K562 (cell line): Measurements from ENCODE around the gene BAD. TPM values are rescaled to one million over a fixed set of nuclear protein-coding genes. Genes with fewer than 3 reads are reported as not detected.

Experiments
- CBFA2T3 ChIP-seq: fragments of 450-650 bp; IDR thresholded peaks from 2 replicates; pipeline ENCODE4 v1.6.1; 2017
- FOXK1 ChIP-seq: sonication (generic); formaldehyde crosslinking; IDR thresholded peaks from 2 replicates; pipeline ENCODE4 v1.8.0; 2022; ENCODE audit warnings: missing genetic modification reagents, mild to moderate bottlenecking, borderline replicate concordance
- GTF2A2 ChIP-seq: IDR thresholded peaks from 2 replicates; pipeline ENCODE4 v1.6.1; 2016; ENCODE audit warnings: mild to moderate bottlenecking, missing genetic modification characterization, missing compliant biosample characterization
- HMG20A ChIP-seq: fragments of 450-650 bp; formaldehyde crosslinking; conservative IDR thresholded peaks from 2 replicates; pipeline ENCODE4 v1.4.0; 2020; ENCODE audit warnings: mild to moderate bottlenecking, mixed read lengths
- ILF3 ChIP-seq: fragments of 450-650 bp; IDR thresholded peaks from 2 replicates; pipeline ENCODE4 v1.6.1; 2018; ENCODE audit warnings: antibody characterized with exemption, mild to moderate bottlenecking, moderate library complexity, borderline replicate concordance
- MXI1 ChIP-seq: IDR thresholded peaks from 2 replicates; pipeline ENCODE4 v1.6.1; 2011; ENCODE audit warnings: low read depth, mild to moderate bottlenecking, improper control_type of control experiment, low read length
- NFXL1 ChIP-seq: fragments of 450-650 bp; formaldehyde crosslinking; IDR thresholded peaks from 2 replicates; pipeline ENCODE4 v1.4.0; 2021; ENCODE audit warnings: mild to moderate bottlenecking
- PHB2 ChIP-seq: fragments of 450-650 bp; IDR thresholded peaks from 2 replicates; pipeline ENCODE4 v1.6.1; 2017; ENCODE audit warnings: low read depth
- POLR2B ChIP-seq: fragments of 450-650 bp; IDR thresholded peaks from 2 replicates; pipeline ENCODE4 v1.6.1; 2018; ENCODE audit warnings: low read depth; ENCODE audit not compliant: partially characterized antibody
- POLR2H ChIP-seq: IDR thresholded peaks from 2 replicates; pipeline ENCODE4 v1.6.1; 2016; ENCODE audit warnings: missing genetic modification characterization, low read depth, mild to moderate bottlenecking, control low read depth, missing compliant biosample characterization, moderate library complexity
- PURB ChIP-seq: sonication (generic); formaldehyde crosslinking; IDR thresholded peaks from 2 replicates; pipeline ENCODE4 v1.9.0; 2021; ENCODE audit warnings: low read depth, mild to moderate bottlenecking, missing genetic modification reagents
- RHOXF2B ChIP-seq: fragments of 250-450 bp; sonication (Bioruptor Pico); conservative IDR thresholded peaks from 2 replicates; pipeline ENCODE4 v1.5.1; 2021
- SETDB1 ChIP-seq: IDR thresholded peaks from one replicate; pipeline ENCODE4 v1.6.1; 2012; ENCODE audit warnings: low read length, control low read depth, inconsistent platforms
- SIX5 ChIP-seq, 2 experiments: IDR thresholded peaks; 2 replicates each; pipeline ENCODE4 v1.6.1; 2011; ENCODE audit warnings: low read length in 2 of 2, borderline replicate concordance in 1 of 2, low read depth in 1 of 2, mild to moderate bottlenecking in 1 of 2, moderate library complexity in 1 of 2; ENCODE audit not compliant: insufficient read depth in 1 of 2
- ZBTB17 ChIP-seq: fragments of 450-650 bp; formaldehyde crosslinking; IDR thresholded peaks from 2 replicates; pipeline ENCODE4 v1.4.0; 2020; ENCODE audit warnings: mild to moderate bottlenecking
- ZNF253 ChIP-seq: fragments of 250-450 bp; sonication (Bioruptor Pico); conservative IDR thresholded peaks from 2 replicates; pipeline ENCODE4 v1.6.1; 2021; ENCODE audit warnings: mild to moderate bottlenecking
- ZNF699 ChIP-seq: fragments of 250-450 bp; sonication (Bioruptor Pico); IDR thresholded peaks from 2 replicates; pipeline ENCODE4 v1.8.0; 2021; ENCODE audit warnings: mild to moderate bottlenecking, moderate library complexity; ENCODE audit not compliant: insufficient replicate concordance
- polyA plus RNA-seq, 8 experiments: library from polyadenylated mRNA; depleted of rRNA in 4 of 8; stranded (reverse) in 5 of 8; unstranded in 3 of 8; fragments of >200 nt; fragmentation: Nextera tagmentation in 2 of 8; fragmentation: Illumina TruSeq in 1 of 8; extraction: Ambion mirVana in 2 of 8; extraction: Trizol in 1 of 8; gene quantifications; 2 replicates each; pipeline versions ENCODE4 v1.2.1 to v1.2.3, GENCODE V29; 2011 to 2014; ENCODE audit warnings: inconsistent platforms in 1 of 8, missing spikeins in 1 of 8
- total RNA-seq, 7 experiments: library from RNA; depleted of rRNA in 6 of 7; stranded (reverse); fragments of >200 nt in 6 of 7; fragmentation: Illumina TruSeq in 2 of 7; extraction: Trizol in 2 of 7; gene quantifications; 2 replicates each; pipeline versions ENCODE4 v1.2.1 to v1.2.3, GENCODE V29; 2011 to 2021; ENCODE audit warnings: low replicate concordance in 1 of 7
- TF ChIP-seq, protein P1 (sequence below): fragments of 250-450 bp; sonication (Bioruptor Pico); IDR thresholded peaks from 2 replicates; pipeline ENCODE4 v1.5.0; 2021
- TF ChIP-seq, protein P2 (sequence below): fragments of 450-650 bp; formaldehyde crosslinking; IDR thresholded peaks from 2 replicates; pipeline ENCODE4 v1.4.0; 2022; ENCODE audit warnings: missing genetic modification characterization
- TF ChIP-seq, protein P3 (sequence below): fragments of 450-650 bp; IDR thresholded peaks from 2 replicates; pipeline ENCODE4 v1.6.1; 2016
- TF ChIP-seq, protein P4 (sequence below): fragments of 450-650 bp; IDR thresholded peaks from 2 replicates; pipeline ENCODE4 v1.6.1; 2016; ENCODE audit warnings: borderline replicate concordance
- TF ChIP-seq, protein P5 (sequence below): fragments of 450-650 bp; IDR thresholded peaks from one replicate; pipeline ENCODE4 v1.6.1; 2018; ENCODE audit warnings: mild to moderate bottlenecking, moderate library complexity; ENCODE audit not compliant: partially characterized antibody

Gene BAD
- total and polyA plus RNA-seq, 9 of the 15 experiments (the other 6 are each of a cell fraction or from before 2014, with no cell fraction given): 0.61 to 45.6 (median 11.8) TPM

DNA sequence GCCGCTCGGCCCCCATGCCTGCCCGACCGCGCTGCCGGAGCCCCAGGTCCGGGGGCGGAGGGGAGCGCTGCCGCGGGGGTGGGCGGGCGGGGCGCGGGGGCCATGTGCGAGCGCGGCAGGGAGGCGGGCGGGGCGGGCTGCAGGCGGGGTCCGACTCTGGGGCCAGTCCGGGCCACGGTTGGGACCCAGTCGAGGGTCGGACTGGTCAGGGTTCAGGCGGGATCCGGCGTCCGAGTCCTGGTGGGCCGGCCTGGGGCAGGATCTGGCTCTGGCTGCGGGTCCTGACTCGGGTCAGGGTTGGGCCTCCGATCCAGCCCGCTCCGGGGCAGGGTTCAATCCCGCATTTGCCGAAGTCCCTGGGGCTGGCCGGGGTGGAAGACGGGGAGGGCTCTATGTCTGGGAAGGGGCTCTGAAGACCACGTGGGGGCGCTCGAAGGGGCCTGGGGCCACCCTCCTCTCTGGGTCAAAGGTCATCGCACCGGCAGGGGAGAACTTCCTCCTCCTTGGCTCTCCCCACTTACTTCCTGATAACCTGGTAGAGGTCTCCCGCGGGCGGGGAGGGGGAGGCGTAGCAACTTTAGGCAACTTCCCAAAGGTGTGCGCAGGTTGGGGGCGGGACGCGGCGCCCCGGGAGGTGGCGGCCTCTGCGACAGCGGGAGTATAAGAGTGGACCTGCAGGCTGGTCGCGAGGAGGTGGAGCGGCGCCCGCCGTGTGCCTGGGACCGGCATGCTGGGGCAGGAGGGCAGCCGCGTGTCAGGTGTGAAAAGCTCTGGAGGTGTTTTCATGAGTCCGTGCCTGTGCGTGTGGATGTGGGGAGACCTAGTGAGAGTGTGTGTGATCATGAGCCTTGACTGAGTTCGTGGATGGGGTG lies 21.5 kb upstream of the BAD start (continued):
- TF ChIP-seq, protein P1, sequence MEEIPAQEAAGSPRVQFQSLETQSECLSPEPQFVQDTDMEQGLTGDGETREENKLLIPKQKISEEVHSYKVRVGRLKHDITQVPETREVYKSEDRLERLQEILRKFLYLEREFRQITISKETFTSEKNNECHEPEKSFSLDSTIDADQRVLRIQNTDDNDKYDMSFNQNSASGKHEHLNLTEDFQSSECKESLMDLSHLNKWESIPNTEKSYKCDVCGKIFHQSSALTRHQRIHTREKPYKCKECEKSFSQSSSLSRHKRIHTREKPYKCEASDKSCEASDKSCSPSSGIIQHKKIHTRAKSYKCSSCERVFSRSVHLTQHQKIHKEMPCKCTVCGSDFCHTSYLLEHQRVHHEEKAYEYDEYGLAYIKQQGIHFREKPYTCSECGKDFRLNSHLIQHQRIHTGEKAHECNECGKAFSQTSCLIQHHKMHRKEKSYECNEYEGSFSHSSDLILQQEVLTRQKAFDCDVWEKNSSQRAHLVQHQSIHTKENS (CRISPR knock-in tag): no peak
- TF ChIP-seq PURB (CRISPR knock-in tag) (no peak), CBFA2T3 (no peak), ZNF699 (no peak), POLR2H (no peak), HMG20A (CRISPR knock-in tag) (no peak), ZBTB17 (CRISPR knock-in tag) (peak; percentile 22; the same call in 1 of the 2 replicates), SIX5 (IDR thresholded peaks at IDR 0.05; ENCODE audit: borderline replicate concordance in 1 of 2, insufficient read depth in 1 of 2, low read depth in 1 of 2, low read length in 2 of 2) (no peak), FOXK1 (CRISPR knock-in tag) (0 out of 2 replicates have a peak, but pooled peaks have one; percentile 61), PHB2 (no peak), ZNF253 (CRISPR knock-in tag) (no peak), NFXL1 (no peak), POLR2B (no peak), SETDB1 (no peak), MXI1 (no peak), ILF3 (no peak), GTF2A2 (tag) (no peak), RHOXF2B (CRISPR knock-in tag) (no peak)
- TF ChIP-seq, protein P2, sequence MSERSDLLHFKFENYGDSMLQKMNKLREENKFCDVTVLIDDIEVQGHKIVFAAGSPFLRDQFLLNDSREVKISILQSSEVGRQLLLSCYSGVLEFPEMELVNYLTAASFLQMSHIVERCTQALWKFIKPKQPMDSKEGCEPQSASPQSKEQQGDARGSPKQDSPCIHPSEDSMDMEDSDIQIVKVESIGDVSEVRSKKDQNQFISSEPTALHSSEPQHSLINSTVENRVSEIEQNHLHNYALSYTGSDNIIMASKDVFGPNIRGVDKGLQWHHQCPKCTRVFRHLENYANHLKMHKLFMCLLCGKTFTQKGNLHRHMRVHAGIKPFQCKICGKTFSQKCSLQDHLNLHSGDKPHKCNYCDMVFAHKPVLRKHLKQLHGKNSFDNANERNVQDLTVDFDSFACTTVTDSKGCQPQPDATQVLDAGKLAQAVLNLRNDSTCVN (CRISPR knock-in tag): no peak
- TF ChIP-seq, protein P3, sequence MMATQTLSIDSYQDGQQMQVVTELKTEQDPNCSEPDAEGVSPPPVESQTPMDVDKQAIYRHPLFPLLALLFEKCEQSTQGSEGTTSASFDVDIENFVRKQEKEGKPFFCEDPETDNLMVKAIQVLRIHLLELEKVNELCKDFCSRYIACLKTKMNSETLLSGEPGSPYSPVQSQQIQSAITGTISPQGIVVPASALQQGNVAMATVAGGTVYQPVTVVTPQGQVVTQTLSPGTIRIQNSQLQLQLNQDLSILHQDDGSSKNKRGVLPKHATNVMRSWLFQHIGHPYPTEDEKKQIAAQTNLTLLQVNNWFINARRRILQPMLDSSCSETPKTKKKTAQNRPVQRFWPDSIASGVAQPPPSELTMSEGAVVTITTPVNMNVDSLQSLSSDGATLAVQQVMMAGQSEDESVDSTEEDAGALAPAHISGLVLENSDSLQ: no peak
- TF ChIP-seq, protein P4, sequence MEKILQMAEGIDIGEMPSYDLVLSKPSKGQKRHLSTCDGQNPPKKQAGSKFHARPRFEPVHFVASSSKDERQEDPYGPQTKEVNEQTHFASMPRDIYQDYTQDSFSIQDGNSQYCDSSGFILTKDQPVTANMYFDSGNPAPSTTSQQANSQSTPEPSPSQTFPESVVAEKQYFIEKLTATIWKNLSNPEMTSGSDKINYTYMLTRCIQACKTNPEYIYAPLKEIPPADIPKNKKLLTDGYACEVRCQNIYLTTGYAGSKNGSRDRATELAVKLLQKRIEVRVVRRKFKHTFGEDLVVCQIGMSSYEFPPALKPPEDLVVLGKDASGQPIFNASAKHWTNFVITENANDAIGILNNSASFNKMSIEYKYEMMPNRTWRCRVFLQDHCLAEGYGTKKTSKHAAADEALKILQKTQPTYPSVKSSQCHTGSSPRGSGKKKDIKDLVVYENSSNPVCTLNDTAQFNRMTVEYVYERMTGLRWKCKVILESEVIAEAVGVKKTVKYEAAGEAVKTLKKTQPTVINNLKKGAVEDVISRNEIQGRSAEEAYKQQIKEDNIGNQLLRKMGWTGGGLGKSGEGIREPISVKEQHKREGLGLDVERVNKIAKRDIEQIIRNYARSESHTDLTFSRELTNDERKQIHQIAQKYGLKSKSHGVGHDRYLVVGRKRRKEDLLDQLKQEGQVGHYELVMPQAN: peak; percentile 78
- TF ChIP-seq, protein P5, sequence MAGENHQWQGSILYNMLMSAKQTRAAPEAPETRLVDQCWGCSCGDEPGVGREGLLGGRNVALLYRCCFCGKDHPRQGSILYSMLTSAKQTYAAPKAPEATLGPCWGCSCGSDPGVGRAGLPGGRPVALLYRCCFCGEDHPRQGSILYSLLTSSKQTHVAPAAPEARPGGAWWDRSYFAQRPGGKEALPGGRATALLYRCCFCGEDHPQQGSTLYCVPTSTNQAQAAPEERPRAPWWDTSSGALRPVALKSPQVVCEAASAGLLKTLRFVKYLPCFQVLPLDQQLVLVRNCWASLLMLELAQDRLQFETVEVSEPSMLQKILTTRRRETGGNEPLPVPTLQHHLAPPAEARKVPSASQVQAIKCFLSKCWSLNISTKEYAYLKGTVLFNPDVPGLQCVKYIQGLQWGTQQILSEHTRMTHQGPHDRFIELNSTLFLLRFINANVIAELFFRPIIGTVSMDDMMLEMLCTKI: no peak
